ENCODE measurements around the gene TCP11L1. TPM values are rescaled to one million over a fixed set of nuclear protein-coding genes. Genes with fewer than 3 reads are reported as not detected.
A peak's percentile ranks its signal among the peaks of the same experiment; 100 is the strongest.

Gene TCP11L1
- 15.0 and 16.1 TPM in 2 replicates for total RNA-seq

- DNase-seq (ENCODE audit: low spot score): peak; percentile 72
- intact Hi-C loops (cut with micrococcal nuclease): loop anchor here (1.0 to 10.0 kb wide), 10 partner anchors 28 to 1395 kb away; partner anchors contain the start of genes C11orf91, CAT, CSTF3 and EIF3M
- H3K27ac Mint-ChIP-seq: peak within 1 kb of the TSS; percentile 90
- H3K4me3 Mint-ChIP-seq: peak within 1 kb of the TSS; percentile 93
- H3K36me3 Mint-ChIP-seq (ENCODE audit: low read depth): peaks cover 7% of the 10 kb centered on the region
- peaks cover 13% of the 10 kb centered on the region for H3K27me3 Mint-ChIP-seq (ENCODE audit: insufficient read depth)
- peaks cover 20% of the 10 kb centered on the region for H3K4me1 Mint-ChIP-seq (ENCODE audit: low read depth)
- no peaks in the 10 kb centered on the region for H3K9me3 Mint-ChIP-seq
Measured at GRCh38 chr11:33039274-33040032, at the start of gene TCP11L1. Gene TCP11L1, plus strand, starts transcription at chr11:33039572. Its CDS starts 4,202 bp downstream, at chr11:33043774.

GRCh38 chr11:32990481-32990880 lies 48.9 kb upstream of the TCP11L1 start:
- no peaks in the 10 kb centered on the region for H3K36me3 Mint-ChIP-seq (ENCODE audit: low read depth)
- H3K4me1 Mint-ChIP-seq (ENCODE audit: low read depth): no peaks in the 10 kb centered on the region
- H3K4me3 Mint-ChIP-seq: no peak overlapping the region
- H3K27ac Mint-ChIP-seq: no peak overlapping the region
- peaks cover 12% of the 10 kb centered on the region for H3K9me3 Mint-ChIP-seq
- H3K27me3 Mint-ChIP-seq (ENCODE audit: insufficient read depth): peaks cover 12% of the 10 kb centered on the region
- intact Hi-C loops (cut with micrococcal nuclease): no loop called here
- DNase-seq (ENCODE audit: low spot score): no peak

GRCh38 chr11:32991427-32991826 lies 47.9 kb upstream of the TCP11L1 start:
- Mint-ChIP-seq H3K9me3 (peaks cover 12% of the 10 kb centered on the region), H3K4me1 (ENCODE audit: low read depth) (no peaks in the 10 kb centered on the region), H3K27me3 (ENCODE audit: insufficient read depth) (peaks cover 22% of the 10 kb centered on the region), H3K27ac (no peak overlapping the region), H3K4me3 (no peak overlapping the region), H3K36me3 (ENCODE audit: low read depth) (no peaks in the 10 kb centered on the region)
- intact Hi-C loops (cut with micrococcal nuclease): no loop called here
- DNase-seq (ENCODE audit: low spot score): no peak

- Mint-ChIP-seq H3K27me3 (ENCODE audit: insufficient read depth) (peaks cover 27% of the 10 kb centered on the region), H3K4me1 (ENCODE audit: low read depth) (no peaks in the 10 kb centered on the region), H3K36me3 (ENCODE audit: low read depth) (no peaks in the 10 kb centered on the region), H3K27ac (no peak overlapping the region), H3K4me3 (no peak overlapping the region), H3K9me3 (peaks cover 12% of the 10 kb centered on the region)
- intact Hi-C loops (cut with micrococcal nuclease): no loop called here
- no peak for DNase-seq (ENCODE audit: low spot score)
Measured at GRCh38 chr11:32991898-32992297, 47.5 kb upstream of the TCP11L1 start.

GRCh38 chr11:33000181-33000580 lies 39.2 kb upstream of the TCP11L1 start:
- DNase-seq (ENCODE audit: low spot score): no peak
- Mint-ChIP-seq H3K27me3 (ENCODE audit: insufficient read depth) (peaks cover 58% of the 10 kb centered on the region), H3K27ac (no peak overlapping the region), H3K4me3 (no peak overlapping the region), H3K4me1 (ENCODE audit: low read depth) (peaks cover 12% of the 10 kb centered on the region), H3K36me3 (ENCODE audit: low read depth) (no peaks in the 10 kb centered on the region), H3K9me3 (peaks cover 11% of the 10 kb centered on the region)
- intact Hi-C loops (cut with micrococcal nuclease): no loop called here

- H3K4me3 Mint-ChIP-seq: no peak overlapping the region
- H3K27ac Mint-ChIP-seq: no peak overlapping the region
- intact Hi-C loops (cut with micrococcal nuclease): no loop called here
- H3K27me3 Mint-ChIP-seq (ENCODE audit: insufficient read depth): peaks cover 59% of the 10 kb centered on the region
- no peaks in the 10 kb centered on the region for H3K36me3 Mint-ChIP-seq (ENCODE audit: low read depth)
- peaks cover 11% of the 10 kb centered on the region for H3K9me3 Mint-ChIP-seq
- H3K4me1 Mint-ChIP-seq (ENCODE audit: low read depth): peaks cover 20% of the 10 kb centered on the region
- DNase-seq (ENCODE audit: low spot score): no peak
Measured at GRCh38 chr11:33001281-33001680, 38.1 kb upstream of the TCP11L1 start.

GRCh38 chr11:33001751-33002542 lies 37.4 kb upstream of the TCP11L1 start:
- Mint-ChIP-seq H3K4me1 (ENCODE audit: low read depth) (peaks cover 20% of the 10 kb centered on the region), H3K36me3 (ENCODE audit: low read depth) (peaks cover 2% of the 10 kb centered on the region), H3K9me3 (peaks cover 11% of the 10 kb centered on the region), H3K27ac (no peak overlapping the region), H3K27me3 (ENCODE audit: insufficient read depth) (peaks cover 57% of the 10 kb centered on the region), H3K4me3 (no peak overlapping the region)
- intact Hi-C loops (cut with micrococcal nuclease): no loop called here
- DNase-seq (ENCODE audit: low spot score): no peak

GRCh38 chr11:33005175-33005574 lies 34.2 kb upstream of the TCP11L1 start:
- DNase-seq (ENCODE audit: low spot score): no peak
- Mint-ChIP-seq H3K27ac (no peak overlapping the region), H3K27me3 (ENCODE audit: insufficient read depth) (peaks cover 61% of the 10 kb centered on the region), H3K9me3 (no peaks in the 10 kb centered on the region), H3K36me3 (ENCODE audit: low read depth) (peaks cover 2% of the 10 kb centered on the region), H3K4me1 (ENCODE audit: low read depth) (peaks cover 20% of the 10 kb centered on the region), H3K4me3 (no peak overlapping the region)
- intact Hi-C loops (cut with micrococcal nuclease): no loop called here

- H3K27me3 Mint-ChIP-seq (ENCODE audit: insufficient read depth): peaks cover 62% of the 10 kb centered on the region
Measured at GRCh38 chr11:33006010-33006409, 33.4 kb upstream of the TCP11L1 start.

GRCh38 chr11:33013755-33014154 lies 25.6 kb upstream of the TCP11L1 start:
- DNase-seq (ENCODE audit: low spot score): no peak
- H3K27me3 Mint-ChIP-seq (ENCODE audit: insufficient read depth): peaks cover 47% of the 10 kb centered on the region

More at GRCh38 chr11:33006010-33006409, 33.4 kb upstream of the TCP11L1 start:
- Mint-ChIP-seq H3K27ac (no peak overlapping the region), H3K4me1 (ENCODE audit: low read depth) (peaks cover 20% of the 10 kb centered on the region), H3K9me3 (no peaks in the 10 kb centered on the region), H3K4me3 (no peak overlapping the region), H3K36me3 (ENCODE audit: low read depth) (peaks cover 2% of the 10 kb centered on the region)
- DNase-seq (ENCODE audit: low spot score): no peak
- intact Hi-C loops (cut with micrococcal nuclease): no loop called here

GRCh38 chr11:33015621-33016551 lies 23.5 kb upstream of the TCP11L1 start, which contains the start of gene DEPDC7:
Gene DEPDC7, plus strand, starts transcription at chr11:33015878. Its CDS starts 78 bp downstream, at chr11:33015956.
- H3K9me3 Mint-ChIP-seq: no peaks in the 10 kb centered on the region
- H3K27me3 Mint-ChIP-seq (ENCODE audit: insufficient read depth): peaks cover 41% of the 10 kb centered on the region
- peak; percentile 66 for DNase-seq (ENCODE audit: low spot score)
- H3K4me3 Mint-ChIP-seq: peak within 1 kb of the TSS; percentile 79
- H3K4me1 Mint-ChIP-seq (ENCODE audit: low read depth): peaks cover 18% of the 10 kb centered on the region
- intact Hi-C loops (cut with micrococcal nuclease): loop anchor here (10.0 kb wide), 2 partner anchors 1039 to 1899 kb away; partner anchors contain the start of genes APIP, CAPRIN1 and PDHX
- H3K36me3 Mint-ChIP-seq (ENCODE audit: low read depth): peaks cover 2% of the 10 kb centered on the region
- no peak within 1 kb of the TSS for H3K27ac Mint-ChIP-seq

More at GRCh38 chr11:33013755-33014154, 25.6 kb upstream of the TCP11L1 start:
- Mint-ChIP-seq H3K27ac (no peak overlapping the region), H3K4me1 (ENCODE audit: low read depth) (peaks cover 18% of the 10 kb centered on the region), H3K4me3 (no peak overlapping the region), H3K36me3 (ENCODE audit: low read depth) (peaks cover 2% of the 10 kb centered on the region), H3K9me3 (no peaks in the 10 kb centered on the region)
- intact Hi-C loops (cut with micrococcal nuclease): loop anchor here (5.0 to 10.0 kb wide), 4 partner anchors 149 to 1901 kb away; partner anchors contain the start of genes APIP, CAPRIN1, CSTF3 and LMO2

- Mint-ChIP-seq H3K9me3 (no peaks in the 10 kb centered on the region), H3K36me3 (ENCODE audit: low read depth) (peaks cover 2% of the 10 kb centered on the region), H3K27me3 (ENCODE audit: insufficient read depth) (peaks cover 46% of the 10 kb centered on the region), H3K27ac (no peak overlapping the region), H3K4me1 (ENCODE audit: low read depth) (peaks cover 12% of the 10 kb centered on the region), H3K4me3 (peak overlapping the region; percentile 64)
- intact Hi-C loops (cut with micrococcal nuclease): loop anchor here (10.0 kb wide), 2 partner anchors 1038 to 1898 kb away; partner anchors contain the start of genes APIP, CAPRIN1 and PDHX
- DNase-seq (ENCODE audit: low spot score): no peak
Measured at GRCh38 chr11:33016654-33017053, 22.7 kb upstream of the TCP11L1 start.
